Measurements from ENCODE around the gene SMAD3.

The SMAD3 gene

DNA sequence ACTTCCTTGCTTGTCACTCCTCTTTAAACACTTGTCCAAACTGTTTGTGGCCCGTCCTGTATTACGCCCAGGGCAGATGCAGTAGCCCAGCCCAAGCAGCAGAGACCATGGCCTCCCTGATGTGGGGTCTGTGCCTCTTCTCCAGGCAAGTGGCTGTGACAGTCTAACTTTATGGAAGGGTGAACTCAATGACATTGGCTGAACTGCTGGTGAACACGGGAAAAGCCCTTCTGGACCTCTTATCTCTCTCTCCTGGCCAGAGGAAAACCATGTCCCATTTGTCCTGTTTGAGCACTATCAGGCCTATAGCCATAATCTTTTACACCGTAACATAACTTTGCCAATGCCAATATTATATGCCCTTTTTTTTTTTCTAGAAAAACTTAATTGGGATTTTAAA lies 67.6 kb downstream of the SMAD3 start:
- no peak for DNase-seq

DNA sequence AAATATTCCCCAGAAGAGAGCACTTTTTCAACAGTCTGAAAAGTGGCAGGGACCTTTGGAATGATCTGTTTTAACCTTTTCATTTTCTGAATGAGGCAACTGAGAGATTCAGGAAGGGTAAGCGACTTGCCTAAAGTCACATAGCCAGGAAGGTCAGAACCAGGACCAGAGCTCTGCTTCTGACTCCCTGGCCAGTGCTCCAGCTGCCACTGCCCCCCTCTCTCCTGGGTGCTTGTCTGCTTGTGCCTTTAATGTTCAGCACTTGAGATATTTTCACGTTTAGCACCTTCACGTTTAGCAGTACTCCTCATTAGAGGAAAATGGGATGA lies 68.3 kb downstream of the SMAD3 start:
- DNase-seq: no peak

DNA sequence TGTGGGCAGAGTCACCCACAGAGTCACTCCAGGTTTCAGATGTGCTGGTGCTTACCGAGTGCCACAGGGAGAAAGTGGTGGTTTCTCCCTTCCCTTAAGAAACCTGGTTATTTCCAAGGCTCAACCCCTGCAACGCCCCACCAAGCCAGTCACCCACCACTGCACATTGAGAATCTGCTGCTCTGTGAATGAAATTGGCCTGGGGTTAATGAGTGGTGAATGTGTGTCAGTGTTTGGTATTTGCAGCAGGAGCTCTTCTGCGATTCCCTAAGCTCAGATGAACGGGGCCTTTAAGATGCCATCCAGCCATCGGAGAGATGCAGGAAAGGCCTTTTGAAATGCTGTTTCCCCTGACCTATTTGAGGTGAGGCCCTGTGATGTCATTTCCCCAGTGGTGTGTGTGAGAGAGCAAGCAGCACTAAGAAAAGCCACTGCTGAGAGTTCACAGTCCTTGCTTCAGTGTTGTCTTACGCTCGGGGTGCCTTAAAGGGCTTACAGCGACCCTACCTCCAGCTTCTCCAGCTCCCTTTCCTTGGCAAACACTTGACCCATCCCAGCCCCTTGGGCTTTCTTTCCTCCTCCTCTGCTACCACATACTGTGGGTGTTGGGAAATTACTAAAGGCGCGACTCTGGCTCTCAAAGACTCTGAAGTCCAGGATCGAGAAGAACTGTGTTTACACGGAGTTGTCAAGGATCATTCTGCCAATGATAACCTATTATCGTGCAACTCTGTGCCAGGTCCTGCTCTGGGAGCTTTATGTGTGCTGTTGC lies 68.9 kb downstream of the SMAD3 start:
- peak; percentile 68 for DNase-seq

GRCh38 chr15:67134871-67135492 lies 69.6 kb downstream of the SMAD3 start:
- no peak for DNase-seq

GRCh38 chr15:67135494-67135893 lies 70.1 kb downstream of the SMAD3 start:
- DNase-seq: no peak

DNA sequence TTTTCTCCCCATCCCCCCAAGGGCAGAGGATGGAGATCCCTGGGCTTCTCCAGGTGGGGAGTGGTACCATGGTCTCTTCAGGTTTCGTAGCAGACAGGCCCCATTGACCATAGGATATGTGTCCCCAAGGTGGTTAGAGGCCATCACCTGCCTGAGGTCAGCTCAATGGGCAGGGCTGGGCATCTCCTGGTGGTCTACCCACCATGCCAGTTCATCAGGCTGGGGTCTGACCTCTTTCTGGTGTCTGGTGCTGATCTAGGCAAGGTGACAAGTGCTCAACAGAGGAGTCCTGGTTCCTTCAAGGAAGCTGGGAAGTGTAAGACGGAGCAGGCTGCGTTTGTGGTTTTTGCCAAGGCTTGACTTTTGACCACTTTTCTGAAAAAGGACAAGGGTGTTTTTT lies 71.4 kb downstream of the SMAD3 start:
- DNase-seq: no peak

- no peak for DNase-seq
Observed at GRCh38 chr15:67137319-67137718, 71.9 kb downstream of the SMAD3 start.

DNA sequence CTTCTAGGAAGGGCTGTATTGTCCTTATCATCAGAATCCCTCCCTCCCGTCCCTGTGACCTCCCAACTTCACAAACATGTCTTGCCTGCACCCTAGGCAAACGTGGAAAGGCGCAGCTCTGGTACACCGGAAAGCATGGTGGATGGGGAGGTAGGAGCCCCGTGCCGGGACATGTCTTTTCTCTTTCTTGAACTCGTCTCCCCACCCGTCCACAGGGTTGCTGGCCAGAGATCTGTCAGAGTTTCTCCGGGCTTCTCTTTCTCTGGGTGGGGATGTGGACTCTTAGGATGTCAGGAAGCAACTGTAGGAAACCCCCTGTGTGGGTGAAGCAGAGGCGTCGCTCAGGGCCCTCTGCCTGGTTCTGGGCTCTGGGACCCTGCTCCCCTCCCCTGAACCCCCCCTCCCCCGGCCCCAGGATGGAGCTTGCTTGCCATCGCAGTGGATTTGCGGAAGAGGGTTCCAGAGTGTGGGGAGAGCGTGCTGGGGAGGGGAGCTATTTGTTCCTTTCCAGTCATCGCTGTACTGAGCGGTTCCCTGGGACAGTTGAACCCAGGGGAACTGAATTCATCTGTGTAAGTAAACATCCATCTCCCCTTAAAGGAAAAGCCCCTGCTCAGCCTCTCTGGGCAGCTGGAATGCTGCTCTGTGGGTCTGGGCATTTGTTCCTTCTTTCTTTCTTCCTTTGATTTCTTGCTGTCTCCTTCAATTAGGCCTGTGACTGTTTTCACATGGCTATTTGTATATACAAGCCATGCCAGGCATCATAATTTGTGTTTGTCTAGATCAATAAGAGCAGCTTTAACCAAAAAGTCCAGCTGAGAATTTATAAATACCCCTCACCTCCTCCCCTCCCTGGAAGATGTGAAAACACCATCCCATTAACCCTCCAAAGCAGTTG lies 72.8 kb downstream of the SMAD3 start:
- no peak for DNase-seq

GRCh38 chr15:67138891-67139855 lies 73.8 kb downstream of the SMAD3 start:
- no peak for DNase-seq

GRCh38 chr15:67140078-67140833 lies 74.9 kb downstream of the SMAD3 start:
- no peak for DNase-seq

GRCh38 chr15:67142092-67142766 lies 76.8 kb downstream of the SMAD3 start:
- DNase-seq: no peak

DNA sequence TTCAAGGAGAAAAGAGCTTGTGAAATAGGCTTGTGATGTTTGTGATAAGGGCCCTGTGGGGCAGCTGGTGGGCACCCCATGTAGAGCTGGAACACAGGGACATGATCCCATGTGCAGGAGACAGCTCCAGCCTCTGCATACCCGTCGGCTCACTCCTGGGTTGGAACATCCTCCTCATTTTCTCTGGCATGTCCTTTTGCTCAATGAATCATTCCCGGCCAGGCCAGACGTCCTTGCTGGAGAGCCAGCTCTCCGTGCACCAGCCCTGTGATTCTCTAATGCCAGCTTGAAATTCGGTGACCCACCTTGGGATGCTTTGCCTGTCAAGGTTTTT lies 77.3 kb downstream of the SMAD3 start:
- DNase-seq: no peak

DNA sequence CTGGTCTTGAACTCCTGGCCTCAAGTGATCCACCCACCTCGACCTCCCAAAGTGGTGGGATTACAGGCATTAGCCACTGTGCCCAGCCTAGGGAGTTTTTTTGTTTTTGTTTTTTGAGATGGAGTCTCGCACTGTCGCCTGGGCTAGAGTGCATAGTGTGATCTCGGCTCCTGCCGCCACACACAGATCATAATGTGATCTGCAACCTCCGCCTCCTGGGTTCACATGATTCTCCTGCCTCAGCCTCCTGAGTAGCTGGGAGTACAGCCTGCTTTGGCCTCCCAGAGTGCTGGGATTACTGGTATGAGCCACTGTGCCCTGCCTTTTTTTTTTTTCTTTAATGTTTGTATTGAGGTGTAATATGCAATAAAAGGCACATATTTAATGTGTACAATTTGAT lies 78.2 kb downstream of the SMAD3 start:
- DNase-seq: no peak

DNA sequence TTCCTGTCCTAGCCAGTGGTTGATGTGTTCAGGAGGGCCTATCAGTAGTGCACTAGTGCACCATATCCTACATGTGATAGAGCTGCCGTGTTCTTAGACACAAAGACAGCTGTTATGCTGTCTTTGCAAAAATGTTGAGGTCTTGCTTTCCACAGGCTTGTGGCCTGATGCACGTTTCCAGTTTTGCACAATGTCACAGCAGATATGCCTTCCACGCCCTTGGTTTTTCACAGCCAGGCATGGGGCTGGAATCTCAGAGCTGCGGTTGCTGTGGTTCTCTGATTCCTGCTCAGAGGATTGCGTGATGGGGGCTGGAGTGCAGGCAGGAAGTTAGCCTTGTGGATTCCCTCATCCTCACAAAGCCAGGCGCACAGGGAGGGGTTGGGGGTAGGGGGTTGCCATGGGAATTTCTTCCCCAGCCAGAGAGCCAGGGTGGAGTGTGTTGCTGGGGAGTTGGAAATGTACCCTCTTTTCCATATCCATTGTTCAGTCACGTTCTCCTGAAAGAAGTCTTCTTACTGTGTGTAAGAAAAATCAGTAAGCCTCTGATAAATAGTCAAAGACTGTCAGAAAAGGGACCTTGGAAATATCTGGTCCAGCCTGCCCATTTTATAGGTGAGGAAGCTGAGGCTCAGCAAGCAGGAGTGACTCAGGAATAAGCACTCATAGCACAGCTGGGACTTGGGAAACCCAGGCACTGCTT lies 79.4 kb downstream of the SMAD3 start:
- DNase-seq: no peak

GRCh38 chr15:67145312-67145610 lies 79.9 kb downstream of the SMAD3 start:
- no peak for DNase-seq

DNA sequence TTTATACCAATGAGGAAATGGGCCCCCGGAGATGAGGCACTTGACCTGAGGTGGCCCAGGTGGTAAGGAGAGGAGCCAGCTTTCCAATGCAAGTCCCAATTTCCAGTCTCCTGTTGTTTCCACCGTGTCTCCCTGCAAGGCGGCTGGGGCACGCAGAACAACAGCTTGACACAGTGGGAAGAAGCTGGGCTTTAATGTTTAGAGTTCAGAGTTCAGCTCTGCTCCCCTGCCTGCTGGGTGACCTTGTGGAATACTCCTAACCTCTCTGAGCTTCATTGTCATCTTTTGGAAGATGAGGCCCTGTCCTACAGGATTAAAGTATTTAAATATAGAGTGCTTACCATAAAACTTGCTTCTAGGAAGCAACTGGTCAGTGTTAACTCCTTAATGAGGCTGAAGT lies 80.3 kb downstream of the SMAD3 start:
- DNase-seq: no peak

- no peak for DNase-seq
Observed at GRCh38 chr15:67146234-67146633, 80.8 kb downstream of the SMAD3 start.

- DNase-seq: peak; percentile 50
Observed at GRCh38 chr15:67146875-67147381, 81.5 kb downstream of the SMAD3 start.

- DNase-seq: no peak
Observed at GRCh38 chr15:67147396-67147949, 82.1 kb downstream of the SMAD3 start.

DNA sequence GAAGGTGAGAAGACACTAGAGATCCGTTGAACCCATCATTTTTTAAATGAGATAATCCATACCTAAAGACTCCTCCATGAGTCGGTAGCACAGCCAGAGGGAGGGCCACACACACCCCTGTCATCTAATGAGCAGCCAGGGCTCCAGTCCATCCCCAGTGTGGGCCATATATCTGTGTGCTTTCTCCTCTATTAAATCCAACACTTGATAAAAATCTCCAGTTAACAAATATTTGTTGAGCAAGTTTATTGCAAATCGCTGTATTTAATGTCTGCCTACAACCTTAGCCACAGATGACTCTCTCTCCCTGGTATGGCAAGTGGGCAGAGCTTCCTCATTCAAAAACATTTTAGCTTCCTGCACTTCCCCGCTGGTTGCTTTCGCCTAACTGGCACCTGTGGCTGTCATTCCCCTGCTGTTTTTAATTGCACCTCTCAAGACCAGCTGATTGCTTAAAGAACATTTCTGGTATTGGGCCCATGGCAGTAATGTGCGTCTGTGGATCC lies 82.8 kb downstream of the SMAD3 start:
- DNase-seq: no peak

Measured in stimulated activated CD4-positive, alpha-beta T cell treated with anti-CD3 and anti-CD28 coated beads, Interleukin-4, amount 100 ng/mL, for 24 hours (primary cell).